GM23338 (cell line): ENCODE measurements around the gene PRMT9. TPM values are rescaled to one million over a fixed set of nuclear protein-coding genes. Genes with fewer than 3 reads are reported as not detected.

Experiments used
- ATAC-seq: fragments of 200-7000 bp; cut with Tn5 transposase; 3 replicates; pipeline ENCODE4 v1.9.1; 2020
- DNase-seq: peaks from one replicate; pipeline ENCODE4 v3.0.0-alpha.2; 2015; ENCODE audit warnings: low spot score
- H2AFZ ChIP-seq: fragments of 200-600 bp; sonication (generic); 2 replicates; pipeline ENCODE4 v1.8.0; 2016; ENCODE audit warnings: antibody characterized with exemption, mild to moderate bottlenecking, moderate library complexity
- H3F3A ChIP-seq: fragments of 200-600 bp; sonication (generic); replicated peaks from 2 replicates; pipeline ENCODE4 v1.8.0; 2017; ENCODE audit warnings: antibody characterized with exemption, mixed run types, low read depth
- H3K27ac ChIP-seq: fragments of 200-600 bp; sonication (generic); 2 replicates; pipeline ENCODE4 v1.6.1; 2016; ENCODE audit warnings: low read depth
- H3K27me3 ChIP-seq: fragments of 200-600 bp; sonication (generic); 2 replicates; pipeline ENCODE4 v1.8.0; 2016; ENCODE audit warnings: mild to moderate bottlenecking, mixed run types, moderate library complexity; ENCODE audit not compliant: insufficient read depth
- H3K36me3 ChIP-seq: fragments of 200-600 bp; sonication (generic); 2 replicates; pipeline ENCODE4 v1.8.0; 2016; ENCODE audit warnings: mild to moderate bottlenecking; ENCODE audit not compliant: insufficient read depth
- H3K4me1 ChIP-seq: fragments of 200-600 bp; sonication (generic); 2 replicates; pipeline ENCODE4 v1.8.0; 2016; ENCODE audit warnings: mild to moderate bottlenecking, moderate library complexity; ENCODE audit not compliant: insufficient read depth
- H3K4me2 ChIP-seq: fragments of 200-600 bp; sonication (generic); 2 replicates; pipeline ENCODE4 v1.7.1; 2017; ENCODE audit warnings: mixed run types
- H3K4me3 ChIP-seq: fragments of 200-600 bp; sonication (generic); 2 replicates; pipeline ENCODE4 v1.6.1; 2016; ENCODE audit warnings: mixed run types
- H3K79me2 ChIP-seq: fragments of 200-600 bp; sonication (generic); replicated peaks from 2 replicates; pipeline ENCODE4 v1.8.0; 2017; ENCODE audit warnings: mild to moderate bottlenecking; ENCODE audit not compliant: insufficient read depth
- H3K9me2 ChIP-seq: fragments of 200-600 bp; sonication (generic); 2 replicates; pipeline ENCODE4 v1.8.0; 2017; ENCODE audit not compliant: insufficient read depth
- H4K20me1 ChIP-seq: fragments of 200-600 bp; sonication (generic); replicated peaks from 2 replicates; pipeline ENCODE4 v1.8.0; 2017; ENCODE audit warnings: mild to moderate bottlenecking; ENCODE audit not compliant: insufficient read depth
- H3K27ac Mint-ChIP-seq: 2 replicates; pipeline ENCODE4 v1.8.0; 2020; ENCODE audit warnings: inconsistent platforms, mild to moderate bottlenecking, moderate library complexity, mixed read lengths
- H3K27me3 Mint-ChIP-seq: 3 replicates; pipeline ENCODE4 v1.8.0; 2022; ENCODE audit warnings: low read depth, mild to moderate bottlenecking, moderate library complexity, mixed read lengths, inconsistent platforms; ENCODE audit not compliant: insufficient read depth, poor library complexity
- H3K36me3 Mint-ChIP-seq: 3 replicates; pipeline ENCODE4 v1.8.0; 2021; ENCODE audit warnings: low read depth, mild to moderate bottlenecking, inconsistent platforms, moderate library complexity, mixed read lengths
- H3K4me1 Mint-ChIP-seq: 3 replicates; pipeline ENCODE4 v1.8.0; 2020; ENCODE audit warnings: mild to moderate bottlenecking, inconsistent platforms, mixed read lengths
- H3K4me3 Mint-ChIP-seq: 3 replicates; pipeline ENCODE4 v1.8.0; 2021; ENCODE audit warnings: moderate library complexity, mild to moderate bottlenecking, inconsistent platforms, mixed read lengths
- H3K9me3 Mint-ChIP-seq: 3 replicates; pipeline ENCODE4 v1.8.0; 2020; ENCODE audit warnings: moderate library complexity, mild to moderate bottlenecking, inconsistent platforms, mixed read lengths
- CREB1 ChIP-seq: fragments of 250-450 bp; sonication (Bioruptor Pico); IDR thresholded peaks from 2 replicates; pipeline ENCODE4 v1.5.0; 2020; ENCODE audit warnings: low read depth, mild to moderate bottlenecking, moderate library complexity
- EZH2phosphoT487 ChIP-seq: fragments of 200-600 bp; sonication (generic); IDR thresholded peaks from one replicate; pipeline ENCODE4 v1.8.1; 2018; ENCODE audit warnings: antibody characterized with exemption; ENCODE audit not compliant: unreplicated experiment
- STAT1 ChIP-seq: IDR thresholded peaks from one replicate; pipeline ENCODE4 v1.6.1; 2016; ENCODE audit warnings: antibody characterized with exemption; ENCODE audit not compliant: unreplicated experiment
- ZNF114 ChIP-seq: fragments of 250-450 bp; sonication (Bioruptor Pico); IDR thresholded peaks from 2 replicates; pipeline ENCODE4 v1.5.0; 2020; ENCODE audit warnings: mild to moderate bottlenecking, moderate library complexity
- ZNF331 ChIP-seq: fragments of 250-450 bp; sonication (Bioruptor Pico); IDR thresholded peaks from 2 replicates; pipeline ENCODE4 v1.5.0; 2020; ENCODE audit warnings: low read depth, mild to moderate bottlenecking, moderate library complexity
- polyA plus RNA-seq: library from polyadenylated mRNA; unstranded; fragments of >200 nt; fragmentation: Nextera tagmentation; extraction: Ambion mirVana; gene quantifications from 2 replicates; pipeline ENCODE4 v1.2.1, GENCODE V29; 2016
- total RNA-seq: library from RNA; depleted of rRNA; stranded (reverse); fragments of >200 nt; shearing (Covaris generic); gene quantifications from 2 replicates; pipeline ENCODE4 v1.2.3, GENCODE V29; 2014
- TF ChIP-seq, protein P1 (sequence below): IDR thresholded peaks from 2 replicates; pipeline ENCODE4 v1.6.1; 2016; ENCODE audit warnings: antibody characterized with exemption
- TF ChIP-seq, protein P2 (sequence below): fragments of 250-450 bp; sonication (Bioruptor Pico); IDR thresholded peaks from 2 replicates; pipeline ENCODE4 v1.5.0; 2020; ENCODE audit warnings: mild to moderate bottlenecking, moderate library complexity

Gene PRMT9
- total and polyA plus RNA-seq, 2 experiments from 2014 or later: 7.6 to 11.2 TPM

DNA sequence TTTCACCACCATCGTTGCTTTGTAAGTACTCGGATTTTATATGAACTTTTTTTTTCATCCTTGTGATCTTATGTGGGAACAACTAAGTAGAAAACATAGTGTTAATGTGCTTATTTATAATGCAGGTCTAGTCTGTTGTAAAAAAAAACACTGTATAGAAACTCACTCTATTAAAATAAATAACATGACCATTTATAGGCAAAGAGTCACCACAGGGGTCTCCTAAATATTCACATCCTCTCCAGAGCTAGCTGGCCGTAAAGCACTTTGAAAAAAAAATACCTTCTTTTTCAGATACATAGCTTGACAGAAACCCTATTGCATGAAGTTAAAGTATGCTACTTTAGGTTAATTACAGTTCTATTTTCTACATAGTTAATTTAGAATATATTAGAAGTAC, 55.5 kb downstream of the PRMT9 start (continued):
- TF ChIP-seq, protein P1, sequence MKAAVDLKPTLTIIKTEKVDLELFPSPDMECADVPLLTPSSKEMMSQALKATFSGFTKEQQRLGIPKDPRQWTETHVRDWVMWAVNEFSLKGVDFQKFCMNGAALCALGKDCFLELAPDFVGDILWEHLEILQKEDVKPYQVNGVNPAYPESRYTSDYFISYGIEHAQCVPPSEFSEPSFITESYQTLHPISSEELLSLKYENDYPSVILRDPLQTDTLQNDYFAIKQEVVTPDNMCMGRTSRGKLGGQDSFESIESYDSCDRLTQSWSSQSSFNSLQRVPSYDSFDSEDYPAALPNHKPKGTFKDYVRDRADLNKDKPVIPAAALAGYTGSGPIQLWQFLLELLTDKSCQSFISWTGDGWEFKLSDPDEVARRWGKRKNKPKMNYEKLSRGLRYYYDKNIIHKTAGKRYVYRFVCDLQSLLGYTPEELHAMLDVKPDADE: no peak

DNA sequence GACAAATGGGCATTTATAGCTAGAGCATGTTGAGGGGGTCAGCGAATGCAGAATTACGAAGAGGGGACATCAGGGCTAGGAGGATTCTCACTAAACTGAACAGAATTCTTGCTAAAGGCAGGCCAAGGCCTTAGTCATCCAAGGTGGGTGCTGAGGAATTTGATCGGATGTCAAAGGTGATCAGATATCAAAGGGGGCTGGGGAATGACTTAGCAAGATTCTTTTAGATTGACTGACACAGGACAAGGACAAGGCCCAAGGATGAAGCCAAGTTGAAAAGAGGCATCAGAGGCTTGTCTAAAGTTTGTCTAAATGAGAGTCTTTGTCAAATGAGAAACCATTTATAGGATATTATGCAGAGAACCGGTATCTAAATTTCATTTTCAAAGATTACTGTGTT, 57.1 kb downstream of the PRMT9 start:
- Histone ChIP-seq H3K4me3 (no peak overlapping the region), H3K4me2 (no peak overlapping the region), H3K27ac (0 out of 2 replicates have a peak overlapping the region, but pooled peaks have one; percentile 23), H3F3A (no peaks in the 10 kb centered on the region), H3K9me2 (no peaks in the 10 kb centered on the region), H4K20me1 (no peaks in the 10 kb centered on the region), H3K4me1 (peaks cover 27% of the 10 kb centered on the region), H3K36me3 (peaks cover 17% of the 10 kb centered on the region; the same call in 1 of the 2 replicates), H3K79me2 (peaks cover 20% of the 10 kb centered on the region), H3K27me3 (no peaks in the 10 kb centered on the region), H2AFZ (no peak overlapping the region)
- ATAC-seq (peak; percentile 40; the same call in 1 of the 3 replicates), DNase-seq (peak; percentile 61)
- Mint-ChIP-seq H3K4me3 (no peak overlapping the region), H3K27ac (peak overlapping the region; percentile 74), H3K4me1 (peaks cover 39% of the 10 kb centered on the region), H3K36me3 (peaks cover 57% of the 10 kb centered on the region), H3K9me3 (no peaks in the 10 kb centered on the region), H3K27me3 (no peaks in the 10 kb centered on the region)
- TF ChIP-seq CREB1 (CRISPR knock-in tag): no peak
- TF ChIP-seq, protein P1: no peak
- TF ChIP-seq, protein P2, sequence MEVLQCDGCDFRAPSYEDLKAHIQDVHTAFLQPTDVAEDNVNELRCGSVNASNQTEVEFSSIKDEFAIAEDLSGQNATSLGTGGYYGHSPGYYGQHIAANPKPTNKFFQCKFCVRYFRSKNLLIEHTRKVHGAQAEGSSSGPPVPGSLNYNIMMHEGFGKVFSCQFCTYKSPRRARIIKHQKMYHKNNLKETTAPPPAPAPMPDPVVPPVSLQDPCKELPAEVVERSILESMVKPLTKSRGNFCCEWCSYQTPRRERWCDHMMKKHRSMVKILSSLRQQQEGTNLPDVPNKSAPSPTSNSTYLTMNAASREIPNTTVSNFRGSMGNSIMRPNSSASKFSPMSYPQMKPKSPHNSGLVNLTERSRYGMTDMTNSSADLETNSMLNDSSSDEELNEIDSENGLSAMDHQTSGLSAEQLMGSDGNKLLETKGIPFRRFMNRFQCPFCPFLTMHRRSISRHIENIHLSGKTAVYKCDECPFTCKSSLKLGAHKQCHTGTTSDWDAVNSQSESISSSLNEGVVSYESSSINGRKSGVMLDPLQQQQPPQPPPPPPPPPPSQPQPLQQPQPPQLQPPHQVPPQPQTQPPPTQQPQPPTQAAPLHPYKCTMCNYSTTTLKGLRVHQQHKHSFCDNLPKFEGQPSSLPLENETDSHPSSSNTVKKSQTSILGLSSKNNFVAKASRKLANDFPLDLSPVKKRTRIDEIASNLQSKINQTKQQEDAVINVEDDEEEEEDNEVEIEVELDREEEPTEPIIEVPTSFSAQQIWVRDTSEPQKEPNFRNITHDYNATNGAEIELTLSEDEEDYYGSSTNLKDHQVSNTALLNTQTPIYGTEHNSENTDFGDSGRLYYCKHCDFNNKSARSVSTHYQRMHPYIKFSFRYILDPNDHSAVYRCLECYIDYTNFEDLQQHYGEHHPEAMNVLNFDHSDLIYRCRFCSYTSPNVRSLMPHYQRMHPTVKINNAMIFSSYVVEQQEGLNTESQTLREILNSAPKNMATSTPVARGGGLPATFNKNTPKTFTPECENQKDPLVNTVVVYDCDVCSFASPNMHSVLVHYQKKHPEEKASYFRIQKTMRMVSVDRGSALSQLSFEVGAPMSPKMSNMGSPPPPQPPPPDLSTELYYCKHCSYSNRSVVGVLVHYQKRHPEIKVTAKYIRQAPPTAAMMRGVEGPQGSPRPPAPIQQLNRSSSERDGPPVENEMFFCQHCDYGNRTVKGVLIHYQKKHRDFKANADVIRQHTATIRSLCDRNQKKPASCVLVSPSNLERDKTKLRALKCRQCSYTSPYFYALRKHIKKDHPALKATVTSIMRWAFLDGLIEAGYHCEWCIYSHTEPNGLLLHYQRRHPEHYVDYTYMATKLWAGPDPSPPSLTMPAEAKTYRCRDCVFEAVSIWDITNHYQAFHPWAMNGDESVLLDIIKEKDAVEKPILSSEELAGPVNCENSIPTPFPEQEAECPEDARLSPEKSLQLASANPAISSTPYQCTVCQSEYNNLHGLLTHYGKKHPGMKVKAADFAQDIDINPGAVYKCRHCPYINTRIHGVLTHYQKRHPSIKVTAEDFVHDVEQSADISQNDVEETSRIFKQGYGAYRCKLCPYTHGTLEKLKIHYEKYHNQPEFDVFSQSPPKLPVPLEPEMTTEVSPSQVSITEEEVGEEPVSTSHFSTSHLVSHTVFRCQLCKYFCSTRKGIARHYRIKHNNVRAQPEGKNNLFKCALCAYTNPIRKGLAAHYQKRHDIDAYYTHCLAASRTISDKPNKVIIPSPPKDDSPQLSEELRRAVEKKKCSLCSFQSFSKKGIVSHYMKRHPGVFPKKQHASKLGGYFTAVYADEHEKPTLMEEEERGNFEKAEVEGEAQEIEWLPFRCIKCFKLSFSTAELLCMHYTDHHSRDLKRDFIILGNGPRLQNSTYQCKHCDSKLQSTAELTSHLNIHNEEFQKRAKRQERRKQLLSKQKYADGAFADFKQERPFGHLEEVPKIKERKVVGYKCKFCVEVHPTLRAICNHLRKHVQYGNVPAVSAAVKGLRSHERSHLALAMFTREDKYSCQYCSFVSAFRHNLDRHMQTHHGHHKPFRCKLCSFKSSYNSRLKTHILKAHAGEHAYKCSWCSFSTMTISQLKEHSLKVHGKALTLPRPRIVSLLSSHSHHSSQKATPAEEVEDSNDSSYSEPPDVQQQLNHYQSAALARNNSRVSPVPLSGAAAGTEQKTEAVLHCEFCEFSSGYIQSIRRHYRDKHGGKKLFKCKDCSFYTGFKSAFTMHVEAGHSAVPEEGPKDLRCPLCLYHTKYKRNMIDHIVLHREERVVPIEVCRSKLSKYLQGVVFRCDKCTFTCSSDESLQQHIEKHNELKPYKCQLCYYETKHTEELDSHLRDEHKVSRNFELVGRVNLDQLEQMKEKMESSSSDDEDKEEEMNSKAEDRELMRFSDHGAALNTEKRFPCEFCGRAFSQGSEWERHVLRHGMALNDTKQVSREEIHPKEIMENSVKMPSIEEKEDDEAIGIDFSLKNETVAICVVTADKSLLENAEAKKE (CRISPR knock-in tag): no peak
- TF ChIP-seq ZNF114 (CRISPR knock-in tag): no peak
- TF ChIP-seq EZH2phosphoT487: no peak
- no peak for TF ChIP-seq ZNF331 (CRISPR knock-in tag)
- no peak for TF ChIP-seq STAT1
